Measurements from ENCODE around the gene PPP4R3A. TPM values are rescaled to one million over a fixed set of nuclear protein-coding genes. Genes with fewer than 3 reads are reported as not detected.

The PPP4R3A gene
- total RNA-seq, 1 donor from 2014 or later, result 141 TPM

DNA sequence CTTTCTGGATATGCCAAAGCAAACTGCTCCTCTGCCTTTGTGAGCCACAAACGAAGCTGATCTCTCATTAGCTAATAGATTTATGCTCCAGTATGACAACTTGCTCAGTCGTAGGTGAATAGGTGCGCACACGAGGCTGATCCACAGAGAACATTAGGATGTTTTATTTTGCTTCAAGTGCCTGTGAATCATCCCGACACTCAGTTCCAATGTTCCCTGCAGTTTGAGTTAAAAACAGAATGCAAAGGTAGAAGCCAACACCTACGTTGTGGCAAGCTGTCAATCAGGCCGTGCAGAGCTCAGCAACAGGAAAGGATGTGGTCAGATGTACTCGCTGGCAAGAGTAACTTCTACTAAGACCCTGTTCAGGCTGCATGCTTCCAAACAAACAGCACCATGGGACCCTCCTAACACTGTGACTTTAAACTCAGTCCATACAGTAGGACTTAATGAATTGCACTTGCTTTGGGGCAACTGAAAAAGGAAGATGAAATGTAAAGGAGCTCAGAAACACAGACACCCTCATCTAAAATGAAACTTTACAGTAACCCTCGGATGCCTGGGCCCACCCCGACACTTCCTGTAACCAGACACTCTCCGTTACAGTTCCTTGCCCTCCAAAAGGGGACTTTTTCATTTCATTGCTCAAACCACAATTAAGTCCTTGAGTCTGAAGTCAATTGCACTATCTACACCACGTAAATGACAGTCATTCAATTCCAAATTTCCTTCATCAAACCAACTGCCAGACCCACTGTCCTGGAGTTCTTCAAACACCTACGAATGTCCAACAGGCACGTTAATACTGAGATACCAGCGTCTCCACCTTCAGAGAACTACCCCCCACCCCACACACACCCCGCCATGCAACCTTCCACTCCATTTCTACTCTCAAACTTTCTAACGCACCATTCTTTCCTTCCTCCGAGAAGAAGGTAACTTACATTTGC is 94.0 kb downstream of the PPP4R3A start:
- Mint-ChIP-seq H3K27ac (peak overlapping the region; percentile 99), H3K4me3 (peak overlapping the region; percentile 97), H3K9me3 (no peaks in the 10 kb centered on the region), H3K4me1 (peaks cover 62% of the 10 kb centered on the region), H3K27me3 (no peaks in the 10 kb centered on the region), H3K36me3 (ENCODE audit: low read depth) (peaks cover 45% of the 10 kb centered on the region)
- TF ChIP-seq, protein P1, sequence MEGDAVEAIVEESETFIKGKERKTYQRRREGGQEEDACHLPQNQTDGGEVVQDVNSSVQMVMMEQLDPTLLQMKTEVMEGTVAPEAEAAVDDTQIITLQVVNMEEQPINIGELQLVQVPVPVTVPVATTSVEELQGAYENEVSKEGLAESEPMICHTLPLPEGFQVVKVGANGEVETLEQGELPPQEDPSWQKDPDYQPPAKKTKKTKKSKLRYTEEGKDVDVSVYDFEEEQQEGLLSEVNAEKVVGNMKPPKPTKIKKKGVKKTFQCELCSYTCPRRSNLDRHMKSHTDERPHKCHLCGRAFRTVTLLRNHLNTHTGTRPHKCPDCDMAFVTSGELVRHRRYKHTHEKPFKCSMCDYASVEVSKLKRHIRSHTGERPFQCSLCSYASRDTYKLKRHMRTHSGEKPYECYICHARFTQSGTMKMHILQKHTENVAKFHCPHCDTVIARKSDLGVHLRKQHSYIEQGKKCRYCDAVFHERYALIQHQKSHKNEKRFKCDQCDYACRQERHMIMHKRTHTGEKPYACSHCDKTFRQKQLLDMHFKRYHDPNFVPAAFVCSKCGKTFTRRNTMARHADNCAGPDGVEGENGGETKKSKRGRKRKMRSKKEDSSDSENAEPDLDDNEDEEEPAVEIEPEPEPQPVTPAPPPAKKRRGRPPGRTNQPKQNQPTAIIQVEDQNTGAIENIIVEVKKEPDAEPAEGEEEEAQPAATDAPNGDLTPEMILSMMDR (IDR thresholded peaks at IDR 0.05), result no peak
- CTCF ChIA-PET, result interaction anchor here (0.6 to 8.1 kb wide), 7 partner anchors 11 to 238 kb away, joined by 3 to 131 read pairs (median 8); no protein-coding TSS in a partner anchor
- ATAC-seq (ENCODE audit: low read depth) (peak; percentile 60), DNase-seq (peak; percentile 40)
- intact Hi-C loops (cut with micrococcal nuclease), result loop anchor here (1.0 to 5.0 kb wide), 8 partner anchors 16 to 1034 kb away; partner anchors contain the start of genes CALM1 and RPS6KA5
- POLR2A ChIA-PET, result interaction anchor here (0.8 to 9.0 kb wide), 26 partner anchors 12 to 355 kb away, joined by 3 to 150 read pairs (median 6); partner anchors contain the start of gene PPP4R3A

DNA sequence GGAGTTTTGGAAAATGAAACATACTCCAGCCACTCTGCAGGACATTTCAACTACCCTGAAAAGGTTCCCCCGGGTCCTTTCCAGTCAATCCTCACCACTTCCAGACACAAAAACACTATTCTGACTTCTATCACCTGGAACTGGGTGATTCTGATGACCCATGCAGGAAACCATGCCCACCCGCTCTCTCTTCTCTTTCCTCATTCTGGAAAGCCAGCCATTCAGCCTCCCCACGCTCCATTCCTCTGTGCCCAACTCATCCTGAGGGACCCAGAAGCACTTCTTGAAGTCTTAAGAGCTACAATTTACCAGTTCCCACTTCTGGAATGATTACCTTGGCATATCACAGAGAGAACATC is 95.7 kb downstream of the PPP4R3A start:
- peaks cover 77% of the 10 kb centered on the region for H3K4me1 Mint-ChIP-seq
- peak overlapping the region; percentile 97 for H3K4me3 Mint-ChIP-seq
- POLR2A ChIA-PET, result interaction anchor here (0.9 to 9.0 kb wide), 9 partner anchors 14 to 90 kb away, joined by 4 to 150 read pairs (median 33); no protein-coding TSS in a partner anchor
- H3K36me3 Mint-ChIP-seq (ENCODE audit: low read depth), result peaks cover 58% of the 10 kb centered on the region
- H3K9me3 Mint-ChIP-seq, result no peaks in the 10 kb centered on the region
- intact Hi-C loops (cut with micrococcal nuclease), result no loop called here
- DNase-seq (no peak), ATAC-seq (ENCODE audit: low read depth) (no peak)
- CTCF ChIA-PET, result interaction anchor here (1.2 to 8.1 kb wide), 3 partner anchors 11 to 92 kb away, joined by 3 to 131 read pairs (median 29); no protein-coding TSS in a partner anchor
- H3K27ac Mint-ChIP-seq, result peak overlapping the region; percentile 99
- TF ChIP-seq, protein P1 (IDR thresholded peaks at IDR 0.05), result no peak
- H3K27me3 Mint-ChIP-seq, result no peaks in the 10 kb centered on the region

- no peaks in the 10 kb centered on the region for H3K27me3 Mint-ChIP-seq
- peaks cover 74% of the 10 kb centered on the region for H3K4me1 Mint-ChIP-seq
- H3K9me3 Mint-ChIP-seq, result no peaks in the 10 kb centered on the region
- TF ChIP-seq, protein P1 (IDR thresholded peaks at IDR 0.05), result no peak
- ATAC-seq (ENCODE audit: low read depth) (no peak), DNase-seq (no peak)
- POLR2A ChIA-PET, result interaction anchor here (1.2 to 9.0 kb wide), 4 partner anchors 13 to 65 kb away, joined by 4 to 129 read pairs (median 74); no protein-coding TSS in a partner anchor
- CTCF ChIA-PET, result interaction anchor here (1.0 to 8.1 kb wide), 4 partner anchors 12 to 91 kb away, joined by 3 to 131 read pairs (median 16); no protein-coding TSS in a partner anchor
- H3K27ac Mint-ChIP-seq, result peak overlapping the region; percentile 99
- H3K4me3 Mint-ChIP-seq, result peak overlapping the region; percentile 97
- intact Hi-C loops (cut with micrococcal nuclease), result no loop called here
- peaks cover 60% of the 10 kb centered on the region for H3K36me3 Mint-ChIP-seq (ENCODE audit: low read depth)
Observed at GRCh38 chr14:91413547-91414474, 96.3 kb downstream of the PPP4R3A start.

DNA sequence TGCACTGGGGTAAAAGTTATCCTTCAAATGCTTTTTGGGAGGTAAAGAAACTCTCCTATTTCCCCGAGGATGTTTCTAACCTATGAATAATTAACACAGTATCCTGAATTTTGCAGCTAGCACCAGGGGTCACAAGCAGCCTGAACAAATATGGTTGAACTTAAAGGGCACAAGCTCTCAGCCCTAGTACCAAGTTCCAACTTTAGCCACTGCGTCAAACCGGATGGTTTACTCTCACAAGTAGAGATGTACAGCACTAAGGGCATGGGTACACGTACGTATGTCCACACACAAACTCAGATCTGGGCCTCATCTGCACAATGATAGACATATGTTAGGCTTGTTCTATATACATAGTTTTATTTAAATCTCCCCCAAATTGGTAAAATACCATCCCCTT is 97.2 kb downstream of the PPP4R3A start:
- intact Hi-C loops (cut with micrococcal nuclease), result no loop called here
- CTCF ChIA-PET, result interaction anchor here (1.0 kb wide), 1 partner anchor 89 kb away, joined by 4 read pairs; no protein-coding TSS in a partner anchor
- Mint-ChIP-seq H3K36me3 (ENCODE audit: low read depth) (peaks cover 68% of the 10 kb centered on the region), H3K4me1 (peaks cover 80% of the 10 kb centered on the region), H3K27me3 (no peaks in the 10 kb centered on the region), H3K9me3 (no peaks in the 10 kb centered on the region), H3K27ac (peak overlapping the region; percentile 59), H3K4me3 (peak overlapping the region; percentile 50)
- TF ChIP-seq, protein P1 (IDR thresholded peaks at IDR 0.05), result no peak
- POLR2A ChIA-PET, result interaction anchor here (0.6 to 9.0 kb wide), 5 partner anchors 12 to 89 kb away, joined by 4 to 129 read pairs (median 7); no protein-coding TSS in a partner anchor
- DNase-seq (no peak), ATAC-seq (ENCODE audit: low read depth) (no peak)

Data from activated B cell treated with CpG ODN at 0.5 μM for 24 hours (primary cell).